Mammary epithelial cell (primary cell): Measurements from ENCODE around the gene VSIG10L2.

Experiments
- CTCF ChIP-seq, 2 donors: IDR thresholded peaks in 1 of 2; conservative IDR thresholded peaks in 1 of 2; 2 replicates each; pipeline ENCODE4 v1.5.1; 2011 to 2012; ENCODE audit warnings: inconsistent platforms in 2 of 2, low read length in 2 of 2, mild to moderate bottlenecking in 2 of 2, control low read depth in 1 of 2, low read depth in 1 of 2; ENCODE audit not compliant: insufficient read depth in 1 of 2; ENCODE audit errors: extremely low read depth in 1 of 2
- EZH2 ChIP-seq: IDR thresholded peaks from 2 replicates; pipeline ENCODE4 v1.6.1; 2012; ENCODE audit warnings: low read length, inconsistent platforms, borderline replicate concordance

GRCh38 chr11:125980436-125980835, 34.6 kb downstream of the VSIG10L2 start:
- TF ChIP-seq CTCF (conservative IDR thresholded peaks at IDR 0.05 in 1 of 2, IDR thresholded peaks at IDR 0.05 in 1 of 2; ENCODE audit: extremely low read depth in 1 of 2, insufficient read depth in 1 of 2, low read depth in 1 of 2, low read length in 2 of 2) (no peak), EZH2 (no peak)
